Measurements from ENCODE around the gene PFDN5. TPM values are rescaled to one million over a fixed set of nuclear protein-coding genes. Genes with fewer than 3 reads are reported as not detected.

PFDN5 gene
- total RNA-seq, 1 donor from 2014 or later = 444 TPM

- peaks cover 16% of the 10 kb centered on the region for H3K36me3 Mint-ChIP-seq (ENCODE audit: low read depth, unreplicated experiment)
- H3K4me1 Mint-ChIP-seq (ENCODE audit: unreplicated experiment) = peaks cover 3% of the 10 kb centered on the region
- no peaks in the 10 kb centered on the region for H3K9me3 Mint-ChIP-seq (ENCODE audit: unreplicated experiment)
- DNase-seq (ENCODE audit: low spot score) = no peak
- H3K27ac Mint-ChIP-seq (ENCODE audit: unreplicated experiment) = no peak overlapping the region
- no peak for TF ChIP-seq CTCF (IDR thresholded peaks at IDR 0.05; ENCODE audit: unreplicated experiment)
- H3K4me3 Mint-ChIP-seq (ENCODE audit: unreplicated experiment) = no peak overlapping the region
- H3K27me3 Mint-ChIP-seq (ENCODE audit: unreplicated experiment) = peaks cover 4% of the 10 kb centered on the region
Observed at GRCh38 chr12:53274445-53274844, 20.9 kb upstream of the PFDN5 start.

- Mint-ChIP-seq H3K4me3 (ENCODE audit: unreplicated experiment) (no peak overlapping the region), H3K36me3 (ENCODE audit: low read depth, unreplicated experiment) (peaks cover 13% of the 10 kb centered on the region), H3K9me3 (ENCODE audit: unreplicated experiment) (no peaks in the 10 kb centered on the region), H3K4me1 (ENCODE audit: unreplicated experiment) (no peaks in the 10 kb centered on the region), H3K27ac (ENCODE audit: unreplicated experiment) (no peak overlapping the region), H3K27me3 (ENCODE audit: unreplicated experiment) (peaks cover 4% of the 10 kb centered on the region)
- DNase-seq (ENCODE audit: low spot score) = no peak
- TF ChIP-seq CTCF (IDR thresholded peaks at IDR 0.05; ENCODE audit: unreplicated experiment) = no peak
Observed at GRCh38 chr12:53276511-53276910, 18.8 kb upstream of the PFDN5 start.

DNA sequence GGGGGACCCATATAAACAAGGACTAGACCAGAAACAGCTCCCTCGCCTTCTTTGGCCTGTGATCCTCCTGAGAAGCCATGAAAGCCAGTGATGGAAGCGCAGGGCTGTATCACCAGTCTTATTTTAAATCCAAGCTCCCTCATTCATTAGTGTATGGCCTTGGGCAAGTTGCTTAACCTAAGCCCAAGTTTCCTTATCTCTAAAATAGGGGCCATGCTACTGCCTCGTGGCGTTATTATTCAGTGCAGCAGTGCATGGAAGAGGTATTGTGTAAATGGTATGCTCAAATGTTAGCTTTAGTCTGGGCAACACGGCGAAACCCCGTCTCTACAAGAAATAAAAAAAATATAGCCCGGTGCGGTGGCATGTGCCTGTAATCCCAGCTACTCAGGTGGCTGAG is 17.4 kb upstream of the PFDN5 start:
- no peak for TF ChIP-seq CTCF (IDR thresholded peaks at IDR 0.05; ENCODE audit: unreplicated experiment)
- Mint-ChIP-seq H3K4me3 (ENCODE audit: unreplicated experiment) (no peak overlapping the region), H3K36me3 (ENCODE audit: low read depth, unreplicated experiment) (peaks cover 8% of the 10 kb centered on the region), H3K9me3 (ENCODE audit: unreplicated experiment) (no peaks in the 10 kb centered on the region), H3K4me1 (ENCODE audit: unreplicated experiment) (no peaks in the 10 kb centered on the region), H3K27ac (ENCODE audit: unreplicated experiment) (no peak overlapping the region), H3K27me3 (ENCODE audit: unreplicated experiment) (peaks cover 2% of the 10 kb centered on the region)
- no peak for DNase-seq (ENCODE audit: low spot score)

DNA sequence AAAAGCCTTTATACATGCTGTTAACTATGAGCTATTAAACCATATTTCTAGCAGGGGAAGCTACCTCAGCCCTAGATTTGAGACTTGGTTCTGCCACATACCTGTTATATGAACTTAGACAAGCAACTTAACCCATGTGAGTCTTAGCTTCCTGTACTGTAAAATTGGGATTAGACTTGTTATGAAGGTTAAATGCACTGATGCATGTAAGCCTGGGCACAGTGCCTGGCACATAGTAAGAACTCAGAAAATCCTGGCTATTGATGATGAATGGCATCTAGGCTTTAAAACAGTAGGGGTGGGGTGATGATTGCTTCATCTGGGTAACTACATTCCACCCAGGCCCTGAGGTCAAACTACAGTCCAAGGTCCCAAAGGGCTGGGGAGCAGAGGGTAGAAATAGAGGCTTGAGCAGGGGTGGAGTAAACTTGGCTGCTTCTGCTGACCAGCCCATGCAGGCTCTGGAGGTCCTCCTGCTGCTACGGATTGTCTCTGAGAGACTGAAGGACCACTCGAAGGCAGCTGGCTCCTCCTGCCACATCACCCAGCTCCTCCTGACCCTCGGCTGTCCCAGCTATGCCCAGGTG is 16.0 kb upstream of the PFDN5 start:
- peaks cover 2% of the 10 kb centered on the region for H3K27me3 Mint-ChIP-seq (ENCODE audit: unreplicated experiment)
- no peaks in the 10 kb centered on the region for H3K9me3 Mint-ChIP-seq (ENCODE audit: unreplicated experiment)
- H3K27ac Mint-ChIP-seq (ENCODE audit: unreplicated experiment) = no peak overlapping the region
- TF ChIP-seq CTCF (IDR thresholded peaks at IDR 0.05; ENCODE audit: unreplicated experiment) = no peak
- H3K4me1 Mint-ChIP-seq (ENCODE audit: unreplicated experiment) = no peaks in the 10 kb centered on the region
- peaks cover 10% of the 10 kb centered on the region for H3K36me3 Mint-ChIP-seq (ENCODE audit: low read depth, unreplicated experiment)
- no peak overlapping the region for H3K4me3 Mint-ChIP-seq (ENCODE audit: unreplicated experiment)
- no peak for DNase-seq (ENCODE audit: low spot score)

DNA sequence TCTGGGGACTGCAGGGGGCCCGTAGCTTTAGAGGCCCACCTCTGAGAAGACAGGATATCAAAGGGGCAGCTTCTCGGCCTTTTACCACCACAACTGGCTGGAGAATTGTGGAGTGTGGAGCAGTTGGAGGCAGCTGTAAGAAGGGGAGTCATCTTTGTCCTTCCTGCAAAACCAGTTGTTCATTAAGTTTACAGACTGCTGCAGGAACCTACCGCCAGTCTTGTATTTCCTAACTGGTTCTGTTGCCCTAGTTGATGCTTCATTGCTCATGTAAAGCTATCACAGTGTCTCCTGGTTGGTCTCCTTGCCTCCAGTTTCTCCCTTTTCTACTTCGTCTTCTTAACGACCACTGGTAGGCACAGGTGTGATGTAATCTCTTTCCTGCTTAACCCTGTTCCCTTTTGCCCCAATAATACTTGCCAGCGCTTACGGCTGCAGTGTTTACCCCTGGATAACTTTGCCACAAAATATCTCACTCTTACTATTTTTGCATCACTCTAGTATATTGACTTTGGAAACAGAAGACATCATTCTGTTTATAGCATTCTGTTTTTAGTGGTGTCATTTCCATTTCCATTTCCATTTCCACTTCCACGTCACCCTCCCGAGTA is 15.3 kb upstream of the PFDN5 start:
- H3K36me3 Mint-ChIP-seq (ENCODE audit: low read depth, unreplicated experiment) = peaks cover 10% of the 10 kb centered on the region
- DNase-seq (ENCODE audit: low spot score) = no peak
- H3K9me3 Mint-ChIP-seq (ENCODE audit: unreplicated experiment) = no peaks in the 10 kb centered on the region
- no peak for TF ChIP-seq CTCF (IDR thresholded peaks at IDR 0.05; ENCODE audit: unreplicated experiment)
- H3K4me3 Mint-ChIP-seq (ENCODE audit: unreplicated experiment) = no peak overlapping the region
- no peaks in the 10 kb centered on the region for H3K4me1 Mint-ChIP-seq (ENCODE audit: unreplicated experiment)
- H3K27me3 Mint-ChIP-seq (ENCODE audit: unreplicated experiment) = peaks cover 2% of the 10 kb centered on the region
- no peak overlapping the region for H3K27ac Mint-ChIP-seq (ENCODE audit: unreplicated experiment)

Data from endothelial cell (in vitro differentiated cells).